Skin of body (tissue), 2 donors: Measurements from ENCODE around the gene PCNA. TPM values are rescaled to one million over a fixed set of nuclear protein-coding genes. Genes with fewer than 3 reads are reported as not detected.
A peak's percentile ranks its signal among the peaks of the same experiment; 100 is the strongest.

Source experiments
- DNase-seq: peaks from one replicate; lab custom pipeline; 2025; lab: John Stamatoyannopoulos, UW
- total RNA-seq: library from RNA; depleted of rRNA; stranded (reverse); fragments of >200 nt; gene quantifications from one replicate; pipeline ENCODE4 v1.2.3, GENCODE V29; 2014

PCNA gene
- total RNA-seq, 1 donor from 2014 or later: 56.2 TPM

- no peak for DNase-seq
Observed at GRCh38 chr20:5143851-5144250, 24.1 kb upstream of the PCNA start.

- no peak for DNase-seq
Observed at GRCh38 chr20:5141615-5142014, 21.9 kb upstream of the PCNA start.

GRCh38 chr20:5140195-5140594, 20.4 kb upstream of the PCNA start:
- no peak for DNase-seq

GRCh38 chr20:5136096-5136495, 16.3 kb upstream of the PCNA start:
- no peak for DNase-seq

- DNase-seq: no peak
Observed at GRCh38 chr20:5135363-5136012, 15.7 kb upstream of the PCNA start.

DNA sequence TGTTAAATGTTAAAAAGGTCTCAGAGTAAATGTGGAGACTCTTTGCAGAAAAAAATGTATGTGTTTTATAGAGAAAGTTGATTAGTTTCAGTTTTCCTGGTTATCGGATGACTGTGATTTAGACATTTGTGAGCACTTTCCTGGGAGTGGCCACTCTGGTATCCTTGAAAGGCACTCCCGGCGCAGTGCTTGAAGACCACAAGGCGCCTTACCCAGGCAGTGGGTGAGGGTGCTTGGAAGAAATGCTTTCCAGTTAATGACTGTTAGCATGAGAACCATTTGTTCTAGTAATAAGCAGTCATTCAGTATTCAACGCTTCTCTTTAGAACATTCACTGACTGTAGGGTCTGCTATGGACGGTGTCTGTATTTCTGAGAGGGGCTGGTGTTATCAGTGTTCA, 14.2 kb upstream of the PCNA start:
- DNase-seq: no peak

DNA sequence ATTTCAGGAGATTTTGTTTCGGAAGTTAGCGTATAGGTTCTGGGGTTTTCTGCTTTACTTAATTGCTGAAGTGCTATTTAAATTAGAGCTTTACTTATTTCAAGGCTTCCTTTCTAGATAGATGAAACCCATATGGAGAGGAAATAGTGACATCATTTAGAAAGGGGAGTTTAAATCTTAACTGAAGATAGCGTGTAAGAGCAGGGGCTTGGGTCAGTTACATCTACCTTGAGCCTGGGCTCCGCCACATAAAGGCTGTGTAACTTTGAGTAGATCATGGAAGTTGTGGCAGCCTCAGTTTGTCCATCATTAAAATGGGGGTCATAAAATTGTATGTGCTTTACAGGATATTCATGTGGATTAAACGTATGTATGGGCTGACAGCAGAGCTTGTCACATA, 11.7 kb upstream of the PCNA start:
- DNase-seq: peak; percentile 56

DNA sequence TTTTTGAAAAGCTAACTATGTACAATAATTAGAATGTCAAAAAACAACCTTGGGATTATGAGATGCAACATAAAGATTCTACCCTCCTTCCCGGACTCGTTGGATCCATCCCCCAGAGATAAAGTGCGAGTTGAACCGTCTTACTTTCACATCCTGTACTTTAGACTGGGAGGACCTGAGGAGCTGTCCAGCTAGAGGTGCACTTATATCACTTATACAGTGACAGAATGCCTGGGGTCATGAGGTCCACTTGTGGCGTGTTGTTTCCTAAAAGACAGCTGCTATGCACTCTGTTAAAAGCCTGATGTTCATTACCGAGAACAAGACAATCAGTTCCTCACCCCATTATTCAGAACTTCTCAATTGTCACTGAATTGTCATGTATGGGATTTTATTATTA, 9.1 kb upstream of the PCNA start:
- no peak for DNase-seq

- DNase-seq: no peak
Observed at GRCh38 chr20:5127859-5128424, 8.2 kb upstream of the PCNA start.

- peak; percentile 27 for DNase-seq
Observed at GRCh38 chr20:5127204-5127858, 7.6 kb upstream of the PCNA start.

- DNase-seq: peak; percentile 97
Observed at GRCh38 chr20:5126512-5127203, 6.9 kb upstream of the PCNA start, which contains the start of gene CDS2. CDS2 (plus strand) TSS chr20:5127008; CDS start chr20:5127093, 85 bp downstream.

- no peak for DNase-seq
Observed at GRCh38 chr20:5122873-5123260, 3.1 kb upstream of the PCNA start.

DNA sequence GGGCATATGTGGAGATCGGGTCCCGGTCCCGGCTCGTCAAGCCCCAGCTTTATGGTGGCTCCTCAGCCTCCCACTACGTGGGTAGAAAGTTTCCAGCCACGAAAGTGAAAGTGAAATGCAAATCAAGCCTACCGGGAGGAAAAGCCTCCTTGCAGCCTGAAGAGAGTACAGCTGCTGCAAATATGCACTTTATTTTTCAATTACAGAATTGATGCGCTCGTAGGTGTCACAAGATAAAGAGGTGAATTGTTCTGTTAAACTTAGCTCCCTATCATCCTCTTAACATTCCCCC, 373 bp upstream of the PCNA start:
- no peak for DNase-seq

DNA sequence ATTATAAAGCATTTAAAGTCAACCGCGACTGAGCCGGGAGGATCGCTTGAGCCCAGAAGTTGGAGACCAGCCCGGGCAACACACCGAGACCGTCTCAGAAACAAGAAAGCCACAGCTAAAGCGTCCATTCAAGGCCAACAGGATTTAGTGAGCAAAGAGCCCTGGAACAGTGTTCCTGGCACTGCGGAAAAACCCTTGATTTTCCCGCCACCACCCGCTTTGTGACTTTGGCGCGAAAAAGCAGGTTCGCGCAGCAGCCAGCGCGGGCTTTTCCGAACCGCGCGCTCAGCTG, 669 bp downstream of the PCNA start:
- DNase-seq: no peak

DNA sequence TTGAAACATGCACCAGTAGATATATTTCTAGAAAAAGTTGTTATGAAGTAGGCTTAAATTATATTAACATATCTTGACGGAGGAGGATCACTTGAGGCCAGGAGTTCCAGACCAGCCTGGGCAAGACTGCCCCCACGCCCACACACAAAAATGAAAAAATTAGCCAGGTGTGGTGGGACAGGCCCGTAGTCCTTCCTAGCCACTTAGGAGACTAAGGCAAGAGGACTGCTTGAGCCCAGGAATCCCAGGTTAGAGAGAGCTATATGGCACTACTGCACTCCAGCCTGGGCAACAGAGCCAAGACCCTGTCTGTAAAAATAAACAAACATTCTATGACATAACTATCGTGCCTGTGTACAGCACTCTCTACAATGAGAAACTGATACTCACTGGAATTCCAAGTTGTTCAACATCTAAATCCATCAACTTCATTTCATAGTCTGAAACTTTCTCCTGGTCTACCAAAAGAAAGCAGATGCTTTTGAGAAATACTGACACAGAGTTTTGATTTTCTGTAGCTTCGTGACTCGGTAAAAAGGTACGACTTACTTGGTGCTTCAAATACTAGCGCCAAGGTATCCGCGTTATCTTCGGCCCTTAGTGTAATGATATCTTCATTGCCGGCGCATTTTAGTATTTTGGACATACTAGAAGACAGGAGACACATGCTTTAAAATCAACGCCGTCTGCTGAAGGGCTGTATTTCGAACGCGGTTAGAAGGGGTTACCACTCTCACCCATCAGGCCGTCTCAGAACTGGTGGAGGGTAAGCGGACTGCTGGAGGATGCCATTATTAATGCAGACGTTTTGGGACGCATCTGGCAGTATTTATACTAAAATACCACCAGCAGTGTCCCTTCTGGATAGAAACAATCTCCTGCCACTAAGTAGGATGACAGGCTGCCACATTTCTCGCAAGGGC, 1.3 kb downstream of the PCNA start:
- DNase-seq: no peak

DNA sequence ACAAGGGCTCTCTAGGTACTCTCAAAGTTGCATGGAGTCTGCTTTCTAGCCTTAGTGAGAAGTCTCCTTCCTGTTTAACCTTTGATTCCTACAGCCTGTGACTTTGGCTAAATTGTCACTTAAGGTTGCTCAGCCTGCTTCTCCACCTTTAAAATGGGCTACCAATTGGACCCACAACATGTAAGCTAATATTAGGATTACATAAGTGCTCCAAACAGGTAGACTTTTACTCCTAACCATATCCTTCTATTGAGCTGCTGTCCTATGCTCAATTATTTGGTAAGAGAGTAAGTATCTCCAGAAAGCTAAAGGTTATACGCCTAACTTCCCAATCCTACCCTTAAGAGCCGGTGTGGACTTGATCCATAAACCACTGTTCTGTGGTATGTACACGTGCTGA, 2.9 kb downstream of the PCNA start:
- no peak for DNase-seq

GRCh38 chr20:5114403-5114802, 5.4 kb downstream of the PCNA start:
- no peak for DNase-seq

- DNase-seq: no peak
Observed at GRCh38 chr20:5113615-5113986, 6.2 kb downstream of the PCNA start.

DNA sequence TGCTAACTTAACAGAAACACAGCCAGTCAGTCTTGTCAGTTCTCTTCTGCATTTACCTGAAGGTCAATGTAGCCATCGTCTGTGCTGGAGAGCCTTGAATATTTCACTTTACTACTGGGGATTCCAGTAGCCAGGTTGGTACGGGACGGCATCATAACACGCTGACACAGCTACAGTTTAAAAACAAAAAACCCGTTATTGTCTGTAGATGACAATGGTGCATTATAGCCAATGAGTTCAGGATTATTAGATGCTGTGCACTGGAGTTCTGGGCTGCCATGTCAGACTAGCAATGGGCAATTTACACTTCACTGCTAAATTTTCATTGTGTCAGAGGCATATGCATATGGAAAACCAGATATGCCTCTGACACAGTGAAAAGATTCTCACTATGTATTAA, 10.5 kb downstream of the PCNA start:
- DNase-seq: no peak

GRCh38 chr20:5104479-5104878, 15.3 kb downstream of the PCNA start:
- no peak for DNase-seq

DNA sequence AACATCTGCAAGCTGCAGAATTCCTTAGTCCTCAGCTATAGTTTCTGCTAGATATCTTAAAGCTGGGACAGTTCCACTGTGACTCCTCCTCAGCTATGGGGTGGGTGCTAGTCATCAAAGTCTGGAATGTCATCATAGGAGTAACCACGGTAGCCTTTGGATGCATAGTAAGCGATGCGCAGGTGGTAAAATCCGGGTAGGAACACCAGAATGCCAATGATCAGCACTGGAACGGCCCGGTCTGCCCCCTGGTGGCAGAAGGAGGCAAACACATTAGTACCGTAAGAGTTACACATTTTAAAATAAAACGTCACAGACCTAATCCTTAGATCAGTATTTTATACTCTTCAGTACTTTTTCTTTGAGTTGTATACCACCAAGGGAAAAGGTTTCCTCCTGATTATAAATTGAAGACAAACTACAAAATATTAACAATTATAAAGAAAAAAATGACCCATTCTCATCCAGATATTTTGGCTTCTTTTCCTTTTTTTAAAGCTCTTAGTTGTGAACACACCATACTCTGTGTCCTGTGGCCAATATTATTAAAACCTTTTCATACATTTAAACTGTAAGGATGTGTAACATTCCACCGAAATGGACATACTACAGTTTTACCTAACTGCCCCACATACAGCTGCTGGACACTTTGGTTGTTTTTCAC, 18.9 kb downstream of the PCNA start:
- DNase-seq: peak; percentile 19
